IPS-NIHi7 (cell line): ENCODE results near the gene CCDC192.
A peak's percentile ranks its signal among the peaks of the same experiment; 100 is the strongest.

Experiments
- DNase-seq: peaks from one replicate; pipeline ENCODE4 v3.0.0; 2012; ENCODE audit warnings: mixed read lengths; ENCODE audit errors: extremely low spot score

Gene CCDC192

GRCh38 chr5:127922603-127923002 is 219.4 kb downstream of the CCDC192 start:
- DNase-seq: no peak

DNA sequence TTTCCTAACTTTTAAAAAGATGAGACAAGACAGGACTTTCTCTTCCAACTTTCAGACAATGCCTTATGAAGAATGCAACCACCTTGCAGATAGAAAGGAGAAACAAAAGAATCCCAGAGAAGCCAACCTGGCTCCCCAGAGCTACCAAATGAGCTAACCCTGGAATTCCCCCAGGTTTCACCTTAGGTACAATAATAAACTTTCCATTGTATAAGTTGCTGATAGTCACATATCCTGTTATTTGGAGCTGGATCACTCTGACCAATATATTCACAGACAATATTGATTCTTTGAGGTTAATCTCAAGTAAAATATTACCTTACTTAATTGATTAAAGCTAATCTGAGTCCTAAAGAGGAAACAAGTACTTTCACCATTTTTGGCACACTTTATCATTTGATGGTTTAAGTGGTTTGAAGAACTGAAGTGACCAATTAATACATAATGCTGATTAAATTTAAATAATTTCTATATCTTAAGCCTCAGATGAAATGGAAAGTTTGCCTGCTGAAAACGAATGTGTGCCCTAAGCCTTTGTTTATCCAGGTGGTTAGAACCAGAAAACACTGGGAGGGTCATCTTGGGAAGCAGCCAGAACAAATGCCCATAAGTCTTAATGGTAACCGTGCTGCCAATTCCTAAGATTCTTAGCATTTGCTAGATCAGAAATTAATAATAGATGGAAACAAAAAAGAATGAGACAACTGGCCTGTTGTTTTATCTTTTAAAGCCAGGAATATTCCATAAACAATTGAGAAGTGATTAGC is 220.8 kb downstream of the CCDC192 start:
- no peak for DNase-seq

GRCh38 chr5:127924606-127925005 is 221.4 kb downstream of the CCDC192 start:
- no peak for DNase-seq

GRCh38 chr5:127925916-127926315 is 222.7 kb downstream of the CCDC192 start:
- no peak for DNase-seq

GRCh38 chr5:127926974-127927373 is 223.8 kb downstream of the CCDC192 start:
- DNase-seq: no peak

DNA sequence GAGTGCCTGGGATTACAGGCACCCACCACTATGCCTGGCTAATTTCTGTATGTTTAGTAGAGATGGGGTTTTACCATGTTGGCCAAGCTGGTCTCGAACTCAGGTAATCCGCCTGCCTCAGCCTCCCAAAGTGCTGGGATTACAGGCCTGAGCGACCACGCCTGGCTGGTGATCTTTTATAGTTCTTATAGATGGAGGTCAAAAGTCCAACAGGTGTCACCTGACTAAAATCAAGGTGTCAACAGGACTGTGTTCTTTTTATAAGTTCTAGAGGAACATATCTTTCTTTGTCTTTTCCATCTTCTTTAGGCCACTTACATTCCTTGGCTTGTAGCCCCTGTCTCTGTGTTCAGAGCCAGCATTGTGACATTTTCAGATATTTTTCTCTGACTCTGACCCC is 224.9 kb downstream of the CCDC192 start:
- no peak for DNase-seq

DNA sequence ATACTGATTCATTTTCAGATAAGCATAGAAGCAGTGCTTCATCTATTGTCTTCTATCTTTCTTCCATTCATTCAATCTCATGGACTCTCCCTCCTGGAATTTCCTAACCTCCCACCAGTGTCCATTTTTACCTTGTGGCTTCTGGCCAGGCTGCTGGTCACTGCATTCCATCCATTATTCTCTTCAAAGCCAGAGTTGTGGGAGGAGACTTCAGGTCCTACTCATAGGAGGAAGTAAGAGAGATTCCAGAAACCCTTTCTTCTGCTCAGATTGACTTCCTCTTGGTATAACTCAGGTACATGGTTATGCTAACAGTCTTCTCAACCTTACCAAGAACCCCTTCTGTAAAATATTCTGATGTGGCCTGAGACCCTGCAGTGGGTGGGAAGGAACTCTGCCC is 227.1 kb downstream of the CCDC192 start:
- DNase-seq: no peak

- no peak for DNase-seq
These were observed 228.2 kb downstream of the CCDC192 start for GRCh38 chr5:127931396-127931795.

GRCh38 chr5:127933348-127933747 is 230.2 kb downstream of the CCDC192 start:
- DNase-seq: no peak

DNA sequence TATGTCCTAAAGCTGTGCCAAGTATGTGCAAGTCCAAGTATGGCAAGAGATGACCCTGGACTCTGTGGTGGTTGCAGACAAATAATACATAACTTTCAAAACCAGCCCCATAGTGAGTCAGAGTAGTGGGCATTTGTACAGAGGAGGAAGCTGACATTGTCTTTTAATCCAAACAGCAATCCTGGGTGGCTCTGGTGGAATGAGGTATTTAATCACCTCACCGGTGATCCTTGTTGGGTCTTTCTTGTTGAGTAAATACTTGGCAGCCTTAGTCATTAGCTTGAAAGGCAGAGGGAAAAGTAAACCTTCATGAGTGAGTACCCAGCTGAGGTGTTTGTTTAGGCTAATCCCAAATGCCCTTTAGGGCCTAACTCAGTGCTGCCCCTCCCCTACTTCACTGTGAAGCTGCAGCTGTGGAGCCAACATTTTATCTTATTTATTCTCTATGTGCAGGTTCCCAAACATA is 231.6 kb downstream of the CCDC192 start:
- peak; percentile 66 for DNase-seq

DNA sequence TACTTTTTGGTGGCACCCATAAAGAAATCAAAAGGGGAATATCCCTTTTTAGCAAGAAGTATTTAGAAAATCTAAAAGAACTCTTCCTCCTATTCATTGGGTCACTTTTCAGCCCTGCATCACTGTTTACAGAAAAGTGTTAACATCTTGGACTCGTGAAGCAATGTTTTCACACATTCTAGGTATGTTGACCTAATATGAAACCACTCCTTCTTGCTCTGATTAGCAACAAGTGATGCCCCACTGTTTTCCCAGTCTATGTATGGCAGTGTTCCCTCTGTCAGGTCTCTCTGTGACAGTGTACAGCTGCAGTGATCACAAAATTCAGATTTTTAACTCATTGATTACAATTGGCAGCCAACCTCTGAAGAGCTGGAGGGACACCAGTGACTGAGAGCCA is 232.2 kb downstream of the CCDC192 start:
- DNase-seq: no peak

- DNase-seq: no peak
These were observed 233.3 kb downstream of the CCDC192 start for GRCh38 chr5:127936439-127936972.

- DNase-seq: no peak
These were observed 235.6 kb downstream of the CCDC192 start for GRCh38 chr5:127938746-127939145.

- DNase-seq: no peak
These were observed 237.7 kb downstream of the CCDC192 start for GRCh38 chr5:127940854-127941253.

DNA sequence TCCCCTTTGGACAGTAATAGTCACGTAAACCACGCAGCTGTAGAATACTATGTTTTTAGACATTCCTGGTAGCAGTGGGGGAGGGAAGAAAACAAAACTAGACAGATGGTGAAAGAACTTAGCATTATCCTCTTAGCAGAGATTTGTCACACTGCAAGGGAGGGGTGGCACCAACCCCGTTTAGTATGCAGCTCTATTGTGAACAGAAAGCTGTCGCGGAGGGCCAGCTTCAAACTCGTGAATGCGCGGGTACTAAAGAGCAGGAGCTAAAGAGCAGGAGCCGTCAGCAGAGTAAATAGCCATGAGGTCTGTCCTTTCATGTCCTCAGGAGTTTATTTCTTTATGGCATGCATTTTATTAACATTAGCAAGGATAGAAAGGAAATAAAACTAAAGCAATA is 238.5 kb downstream of the CCDC192 start:
- no peak for DNase-seq

DNA sequence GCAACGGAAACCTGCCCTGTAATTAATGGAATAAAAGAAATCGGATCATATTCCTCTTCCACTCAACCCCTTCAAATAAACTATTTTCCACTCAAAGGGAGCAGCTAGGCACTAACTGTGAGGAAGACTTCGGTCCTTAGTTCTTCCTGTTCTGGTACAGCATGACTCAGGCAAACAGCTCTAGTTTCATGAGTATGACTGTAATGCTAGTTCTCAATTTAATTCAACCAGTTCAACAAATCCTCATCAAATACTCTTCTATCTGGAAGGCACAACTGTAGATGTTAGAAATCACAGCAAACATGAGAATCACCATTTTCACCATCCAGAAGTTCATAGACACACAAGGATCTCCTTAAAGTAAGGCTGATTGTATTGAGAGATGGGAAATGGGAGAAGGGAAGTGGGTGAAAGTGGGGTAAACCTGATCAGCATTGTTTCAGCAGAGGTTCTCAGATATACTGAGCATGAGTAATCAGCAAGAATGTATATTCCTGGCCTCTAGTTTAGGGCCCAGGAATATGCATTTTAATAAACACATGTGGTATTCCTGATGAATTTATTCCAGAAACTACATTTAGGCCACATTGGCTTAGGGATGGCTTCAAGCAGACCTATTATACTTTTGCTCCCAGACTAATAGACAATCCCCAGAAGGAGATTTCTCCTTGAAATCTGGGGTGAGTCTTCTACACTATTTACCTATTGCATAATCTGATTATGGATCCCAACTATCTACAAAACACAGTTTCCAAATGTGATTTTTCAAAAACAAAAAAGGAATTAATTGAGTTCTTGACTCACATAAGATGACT is 239.3 kb downstream of the CCDC192 start:
- no peak for DNase-seq

DNA sequence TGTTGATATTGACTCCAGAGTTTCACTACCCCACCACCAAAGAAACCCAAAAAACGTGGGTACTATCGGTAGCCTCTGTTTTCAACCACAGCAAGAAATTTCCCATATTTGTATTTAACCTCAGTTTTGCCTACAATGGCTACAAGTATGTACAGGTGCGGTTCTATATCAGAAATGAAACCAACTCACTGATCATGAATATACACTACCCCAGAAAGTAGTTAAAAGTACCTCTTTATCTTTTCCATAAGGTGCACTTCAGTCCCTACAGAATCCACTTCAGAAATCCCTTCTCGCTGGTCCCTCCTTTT is 239.8 kb downstream of the CCDC192 start:
- no peak for DNase-seq

- no peak for DNase-seq
These were observed 240.9 kb downstream of the CCDC192 start for GRCh38 chr5:127944125-127944524.

DNA sequence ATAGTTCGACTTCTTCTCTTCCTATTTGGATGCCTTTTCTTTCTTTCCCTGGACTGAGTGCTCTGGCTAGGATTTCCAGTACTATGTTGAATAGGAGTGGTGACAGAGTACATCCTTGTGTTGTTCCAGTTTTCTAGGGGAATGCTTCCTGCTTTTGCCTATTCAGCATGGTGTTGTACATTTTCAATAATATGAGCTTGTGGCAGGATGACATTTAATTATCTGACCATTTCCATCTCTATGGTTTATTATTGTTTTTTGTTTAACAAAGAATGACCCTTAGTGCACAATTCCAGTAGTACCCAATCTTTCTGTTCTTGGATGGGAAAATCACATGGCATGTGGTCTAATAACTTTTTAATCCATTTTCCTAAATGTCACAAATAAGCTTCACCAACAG is 244.8 kb downstream of the CCDC192 start:
- DNase-seq: no peak

GRCh38 chr5:127950707-127951391 is 247.7 kb downstream of the CCDC192 start:
- no peak for DNase-seq

- DNase-seq: no peak
These were observed 248.6 kb downstream of the CCDC192 start for GRCh38 chr5:127951791-127952190.

GRCh38 chr5:127957183-127957582 is 254.0 kb downstream of the CCDC192 start:
- DNase-seq: no peak
